ENCODE measurements around the gene LMAN2. TPM values are rescaled to one million over a fixed set of nuclear protein-coding genes. Genes with fewer than 3 reads are reported as not detected.
"Not testable (repeated sequence)": the region's sequence is repeated elsewhere in the genome, so short reads cannot be mapped to it uniquely, and the experiment has no call there.

The LMAN2 gene
- total RNA-seq, 1 donor from 2014 or later = 67.5 TPM

DNA sequence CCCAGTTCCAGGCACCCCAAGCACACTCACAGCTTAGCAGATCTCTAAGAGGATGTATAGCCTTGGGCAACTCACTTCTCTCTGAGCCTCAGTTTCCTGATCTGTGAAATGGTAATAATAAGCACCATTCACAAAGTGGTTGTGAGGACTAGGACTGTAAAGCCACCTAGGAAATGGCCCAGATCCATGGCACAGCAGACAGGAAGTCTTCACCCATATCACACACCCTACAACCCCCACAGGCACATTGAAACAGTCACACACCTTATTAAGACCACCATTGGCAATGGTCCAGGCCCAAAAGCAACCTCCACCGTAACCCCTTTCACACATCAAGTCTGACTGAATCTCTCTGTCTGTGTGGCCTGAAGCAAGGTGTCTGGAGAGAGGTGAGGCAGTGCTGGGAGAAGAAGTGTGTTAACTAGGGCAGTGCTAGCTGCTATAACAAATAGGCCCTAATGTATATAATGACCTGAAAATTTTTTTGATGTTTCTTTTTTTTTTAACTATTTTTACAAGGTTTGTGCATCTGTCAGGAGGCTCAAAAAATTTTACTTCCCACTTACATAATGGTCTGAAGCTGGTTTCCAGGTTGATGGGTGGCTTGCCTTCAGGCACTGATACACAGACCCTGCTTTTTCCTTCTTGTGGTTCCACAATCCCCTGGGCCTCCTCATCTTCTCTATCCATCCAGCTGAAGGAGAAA, 3.8 kb upstream of the LMAN2 start:
- no peak for DNase-seq (ENCODE audit: low spot score)
- intact Hi-C loops (cut with DNase I) = no loop called here

DNA sequence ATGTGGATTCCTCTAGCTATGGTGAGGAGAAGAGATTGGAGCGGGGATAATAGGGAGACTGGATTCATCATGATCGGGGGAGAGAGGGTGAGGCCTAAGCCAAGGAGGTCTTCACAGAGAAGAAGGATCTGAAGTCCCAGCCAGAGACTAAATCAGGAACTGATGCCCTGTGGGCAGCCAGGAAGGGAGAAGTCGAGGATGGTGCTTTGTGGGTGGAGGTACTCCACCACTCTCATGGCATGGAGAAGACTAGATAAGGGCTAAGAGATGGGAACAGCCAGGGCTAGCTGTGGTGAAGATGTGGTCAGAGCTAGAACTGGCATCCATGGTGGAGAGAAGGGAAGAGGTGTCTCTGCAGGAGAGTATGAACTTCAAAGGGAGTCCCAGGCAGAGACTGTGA, 3.2 kb upstream of the LMAN2 start:
- no peak for DNase-seq (ENCODE audit: low spot score)
- intact Hi-C loops (cut with DNase I) = no loop called here

DNA sequence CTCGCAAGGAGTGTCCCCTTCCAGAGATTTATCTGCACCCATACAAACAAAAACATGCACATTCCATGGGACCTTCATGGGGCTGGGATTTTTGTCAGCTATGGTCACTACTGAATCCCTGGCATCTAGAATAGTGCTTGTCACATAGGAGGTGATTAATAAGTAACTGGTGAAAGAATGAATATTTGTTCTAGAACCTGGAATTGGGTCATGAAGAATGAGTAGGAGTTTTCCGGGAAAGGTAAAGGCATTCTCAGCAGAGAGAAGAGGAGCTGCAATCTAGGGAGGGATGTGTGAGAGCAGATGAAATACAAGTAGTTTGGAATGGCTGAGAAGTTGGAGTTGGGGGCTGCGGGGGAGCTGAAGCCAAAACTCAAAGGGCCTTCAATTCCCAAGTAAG, 2.8 kb upstream of the LMAN2 start:
- intact Hi-C loops (cut with DNase I) = no loop called here
- DNase-seq (ENCODE audit: low spot score) = no peak

DNA sequence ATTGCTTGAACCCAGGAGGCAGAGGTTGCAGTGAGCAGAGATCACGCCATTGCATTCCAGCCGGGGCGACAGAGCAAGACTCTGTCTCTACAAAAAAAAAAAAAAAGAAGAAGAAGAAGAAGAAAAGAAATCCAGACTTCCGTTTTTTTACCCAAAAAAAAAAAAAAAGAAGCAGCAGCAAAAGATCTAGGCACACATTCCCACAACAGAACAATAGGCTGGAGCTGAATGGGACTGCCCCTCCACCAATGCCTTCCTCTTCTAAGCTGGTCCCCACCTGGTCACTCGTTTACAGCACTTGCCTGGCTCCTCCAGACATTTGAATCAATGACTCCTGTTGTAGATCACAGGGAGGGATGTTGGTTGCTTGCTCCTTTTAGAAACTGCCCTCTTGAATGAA, 1.6 kb upstream of the LMAN2 start:
- DNase-seq (ENCODE audit: low spot score) = no peak
- intact Hi-C loops (cut with DNase I) = no loop called here

DNA sequence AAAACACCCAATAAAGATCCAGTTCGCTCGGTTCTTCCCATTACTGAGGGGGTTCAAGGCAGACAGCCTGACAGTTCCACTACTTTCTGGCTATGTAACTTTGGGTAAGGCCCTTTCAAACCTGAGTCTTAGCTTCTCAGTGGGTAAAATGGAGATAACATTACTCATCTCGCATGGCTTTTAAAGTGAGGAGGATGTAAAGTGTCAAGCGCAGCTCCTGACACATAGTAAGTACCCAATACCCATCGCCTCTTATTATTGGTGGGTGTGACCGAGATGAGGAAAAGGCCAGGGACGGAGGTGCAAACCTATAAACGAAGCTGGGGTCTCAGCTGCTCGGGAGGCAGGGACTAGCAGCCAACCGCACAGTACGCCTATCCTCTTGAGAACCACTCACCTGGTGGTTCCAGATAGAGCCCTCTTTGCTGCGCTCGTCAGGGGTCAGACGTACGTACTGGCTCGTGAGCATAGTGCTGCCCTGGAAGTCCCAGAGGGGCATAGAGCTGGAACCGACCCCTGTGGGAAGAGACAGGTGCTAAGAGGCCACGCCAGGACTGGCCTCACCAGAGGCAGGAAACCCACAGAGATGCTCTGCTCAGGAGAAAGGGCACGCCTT, 584 bp downstream of the LMAN2 start:
- no peak for DNase-seq (ENCODE audit: low spot score)
- intact Hi-C loops (cut with DNase I) = no loop called here

DNA sequence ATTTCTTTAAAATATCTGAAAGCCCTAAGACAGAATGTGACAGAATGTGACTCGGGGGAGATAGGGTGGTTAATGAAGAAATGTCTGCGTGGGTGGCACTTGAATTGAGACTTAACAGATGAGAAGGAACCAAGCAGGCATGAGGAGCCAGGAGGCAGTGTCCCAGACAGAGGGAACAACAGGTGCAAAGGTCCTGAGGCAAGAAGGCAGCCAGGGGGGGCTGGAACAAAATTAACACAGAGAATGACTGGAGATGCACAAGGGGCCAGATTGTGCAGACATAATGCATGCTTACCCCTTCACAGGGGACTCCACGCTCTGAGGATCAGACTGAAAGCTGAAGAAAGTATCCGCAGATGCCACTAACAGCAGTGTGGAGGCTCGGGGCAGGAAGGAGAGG, 1.7 kb downstream of the LMAN2 start:
- DNase-seq (ENCODE audit: low spot score) = peak; percentile 41
- intact Hi-C loops (cut with DNase I) = no loop called here

DNA sequence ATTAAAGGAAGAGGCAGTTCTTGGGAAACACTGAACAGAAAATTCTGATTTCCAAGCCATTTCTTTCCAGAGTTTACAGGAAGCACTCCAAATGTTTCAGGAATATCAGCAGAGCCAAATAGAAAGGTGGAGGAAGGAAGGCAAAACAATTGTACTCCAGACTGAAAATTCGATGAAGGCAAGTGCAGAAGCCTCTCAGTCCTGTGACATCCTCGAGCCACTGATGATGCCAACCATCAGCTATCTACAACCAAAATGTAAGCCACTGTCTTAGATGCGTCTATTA, 2.2 kb downstream of the LMAN2 start:
- DNase-seq (ENCODE audit: low spot score) = no peak
- intact Hi-C loops (cut with DNase I) = no loop called here

DNA sequence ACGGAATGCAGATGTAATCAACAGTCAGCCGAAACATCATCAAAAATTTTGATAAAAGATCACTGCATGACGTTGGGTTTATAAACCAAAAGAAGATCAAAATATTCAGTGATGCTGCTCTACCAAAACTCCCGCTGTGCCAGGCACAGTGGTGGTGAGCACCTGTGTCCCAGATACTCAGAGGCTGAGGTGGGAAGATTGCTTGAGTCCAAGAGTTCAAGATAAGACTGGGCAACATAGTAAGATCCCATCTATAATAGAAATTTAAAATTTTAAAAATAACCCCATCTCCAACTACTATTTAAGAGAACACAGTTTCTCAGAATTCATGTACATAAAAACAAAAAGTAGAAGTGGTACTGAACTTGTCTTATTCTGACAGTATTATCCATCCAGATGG, 3.8 kb downstream of the LMAN2 start:
- intact Hi-C loops (cut with DNase I) = no loop called here

DNA sequence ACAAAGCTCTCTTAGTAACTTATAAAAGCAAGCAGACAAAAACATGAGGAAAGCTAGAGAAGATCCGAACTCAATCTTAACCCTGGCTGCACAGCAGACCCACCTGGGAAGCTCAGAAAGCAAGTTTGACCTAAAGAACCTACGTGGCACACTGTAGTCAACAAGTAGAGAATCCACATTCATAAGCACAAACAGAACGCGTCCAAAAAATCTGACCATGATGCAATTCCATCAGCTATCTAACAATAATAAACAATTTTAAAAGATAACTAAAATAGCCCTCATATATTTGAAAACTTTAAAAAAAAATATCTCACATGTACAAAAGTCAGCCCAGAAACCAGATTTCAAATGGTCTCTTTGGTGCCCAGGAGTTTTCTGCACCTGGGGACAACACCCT, 4.6 kb downstream of the LMAN2 start:
- DNase-seq (ENCODE audit: low spot score) = no peak
- intact Hi-C loops (cut with DNase I) = no loop called here

More for the DNA sequence above, 3.8 kb downstream of the LMAN2 start:
- no peak for DNase-seq (ENCODE audit: low spot score)

DNA sequence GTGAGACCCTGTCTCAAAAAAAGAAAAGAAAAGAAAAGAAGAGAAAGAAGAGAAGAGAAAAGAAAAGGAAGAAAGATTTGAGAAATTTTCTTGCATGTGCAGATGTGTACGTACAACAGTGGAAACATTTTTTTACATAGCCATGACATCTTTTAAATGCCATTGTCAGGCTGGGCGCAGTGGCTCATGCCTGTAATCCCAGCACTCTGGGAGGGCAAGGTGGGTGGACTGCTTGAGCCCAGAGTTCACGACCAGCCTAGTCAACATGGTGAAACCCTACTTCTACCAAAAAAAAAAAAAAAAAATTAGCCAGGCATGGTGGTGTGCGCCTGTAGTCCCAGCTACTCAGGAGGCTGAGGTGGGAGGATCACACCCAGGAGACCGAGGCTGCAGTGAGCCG, 6.6 kb downstream of the LMAN2 start:
- intact Hi-C loops (cut with DNase I) = no loop called here
- DNase-seq (ENCODE audit: low spot score) = no peak

DNA sequence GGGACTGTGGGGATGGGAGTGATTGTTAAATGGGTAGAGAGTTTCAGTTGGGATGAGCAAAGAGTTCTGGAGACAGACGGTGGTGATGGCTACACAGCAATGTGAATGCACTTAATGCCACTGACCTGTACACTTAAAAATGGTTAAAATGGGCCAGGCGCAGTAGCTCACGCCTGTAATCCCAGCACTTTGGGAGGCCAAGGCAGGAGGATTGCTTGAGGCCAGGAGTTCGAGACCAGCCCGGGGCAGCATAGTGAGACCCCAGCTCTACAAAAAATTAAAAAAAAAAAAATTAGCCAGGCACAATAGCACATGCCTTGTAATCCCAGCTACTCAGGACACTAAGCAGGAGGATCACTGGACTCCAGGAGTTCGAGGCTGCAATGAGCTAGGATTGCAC, 7.7 kb downstream of the LMAN2 start:
- intact Hi-C loops (cut with DNase I) = no loop called here
- DNase-seq (ENCODE audit: low spot score) = no peak

DNA sequence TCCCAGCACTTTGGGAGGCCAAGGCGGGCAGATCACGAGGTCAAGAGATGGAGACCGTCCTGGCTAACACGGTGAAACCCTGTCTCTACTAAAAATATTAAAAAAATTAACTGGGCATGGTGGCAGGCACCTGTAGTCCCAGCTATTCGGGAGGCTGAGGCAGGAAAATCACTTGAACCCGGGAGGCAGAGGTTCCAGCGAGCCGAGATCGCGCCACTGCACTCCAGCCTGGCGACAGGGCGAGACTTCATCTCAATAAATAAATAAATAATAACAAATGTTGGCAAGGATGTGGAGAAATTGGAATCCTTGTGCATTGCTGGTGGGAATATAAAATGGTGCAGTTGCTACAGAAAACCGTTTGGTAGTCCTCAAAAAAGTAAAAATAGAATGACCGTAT, 8.5 kb downstream of the LMAN2 start:
- intact Hi-C loops (cut with DNase I); DNase-seq (ENCODE audit: low spot score): not testable (repeated sequence)

DNA sequence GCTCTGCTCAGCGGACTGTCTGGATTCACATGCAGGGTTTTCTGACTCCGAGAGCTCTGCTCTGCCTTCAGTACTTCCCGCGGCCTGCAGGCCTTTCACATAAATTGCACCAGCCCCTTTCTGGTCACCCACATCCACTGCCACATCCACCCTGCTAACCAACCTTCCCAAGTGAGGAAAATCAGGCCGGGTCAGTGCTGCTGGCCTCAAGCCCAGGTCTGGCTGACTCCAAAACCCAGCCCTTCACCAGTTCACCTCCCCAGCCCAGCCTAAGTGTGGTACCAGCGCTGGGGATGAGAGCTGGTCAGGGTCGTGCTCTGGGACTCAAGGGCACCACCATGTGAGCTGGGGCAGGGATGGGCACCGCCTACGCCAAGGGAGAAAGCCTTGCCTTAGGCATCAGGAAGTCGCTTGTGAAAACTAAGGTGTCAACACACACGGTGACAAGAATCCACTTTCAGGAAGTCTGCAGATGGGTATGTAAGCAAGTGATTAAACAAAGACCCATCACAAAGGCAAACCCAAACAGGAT, 12.3 kb downstream of the LMAN2 start:
- peak; percentile 79 for DNase-seq (ENCODE audit: low spot score)
- intact Hi-C loops (cut with DNase I) = no loop called here

DNA sequence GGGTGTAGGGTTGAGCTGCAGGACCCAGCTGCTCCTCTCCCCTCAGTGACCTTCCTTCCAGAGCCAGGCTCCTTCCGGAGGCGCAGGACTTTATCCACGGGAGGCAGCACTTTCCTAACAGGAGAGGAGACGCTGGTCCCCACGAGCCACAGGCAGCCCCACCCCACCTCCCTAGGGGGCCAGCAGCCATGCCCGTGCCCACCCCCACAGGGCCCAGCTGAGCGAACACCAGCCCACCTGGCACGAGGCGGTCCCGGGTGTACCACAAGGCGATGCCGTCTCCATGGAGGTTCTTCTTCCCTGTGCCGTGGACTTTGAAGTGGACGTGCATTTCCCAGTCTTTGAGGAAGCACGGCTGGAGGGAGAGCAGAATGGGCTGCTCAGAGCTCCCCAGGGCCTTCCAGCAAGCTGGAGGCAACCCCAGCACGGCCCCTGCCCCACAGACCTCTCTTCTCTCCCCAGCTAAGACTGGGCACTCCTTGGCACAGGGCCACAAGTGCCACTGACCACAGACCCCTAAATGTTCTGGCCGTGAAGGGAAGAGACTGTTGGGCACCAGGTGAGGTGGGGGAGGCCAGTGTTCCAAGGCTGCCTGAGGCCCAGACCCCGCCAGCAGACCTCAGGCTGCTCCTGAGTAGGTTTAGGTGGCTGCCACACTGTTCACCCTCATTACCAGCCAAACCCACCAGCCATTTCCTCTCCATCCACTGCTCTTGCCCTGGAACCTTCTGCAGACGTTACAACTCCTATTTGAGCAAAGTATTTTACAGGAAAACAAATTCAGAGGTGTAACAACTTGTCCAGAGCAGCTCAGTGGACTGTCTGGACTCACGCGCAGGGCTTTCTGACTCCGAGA, 13.0 kb downstream of the LMAN2 start:
- peak; percentile 67 for DNase-seq (ENCODE audit: low spot score)
- intact Hi-C loops (cut with DNase I) = no loop called here

DNA sequence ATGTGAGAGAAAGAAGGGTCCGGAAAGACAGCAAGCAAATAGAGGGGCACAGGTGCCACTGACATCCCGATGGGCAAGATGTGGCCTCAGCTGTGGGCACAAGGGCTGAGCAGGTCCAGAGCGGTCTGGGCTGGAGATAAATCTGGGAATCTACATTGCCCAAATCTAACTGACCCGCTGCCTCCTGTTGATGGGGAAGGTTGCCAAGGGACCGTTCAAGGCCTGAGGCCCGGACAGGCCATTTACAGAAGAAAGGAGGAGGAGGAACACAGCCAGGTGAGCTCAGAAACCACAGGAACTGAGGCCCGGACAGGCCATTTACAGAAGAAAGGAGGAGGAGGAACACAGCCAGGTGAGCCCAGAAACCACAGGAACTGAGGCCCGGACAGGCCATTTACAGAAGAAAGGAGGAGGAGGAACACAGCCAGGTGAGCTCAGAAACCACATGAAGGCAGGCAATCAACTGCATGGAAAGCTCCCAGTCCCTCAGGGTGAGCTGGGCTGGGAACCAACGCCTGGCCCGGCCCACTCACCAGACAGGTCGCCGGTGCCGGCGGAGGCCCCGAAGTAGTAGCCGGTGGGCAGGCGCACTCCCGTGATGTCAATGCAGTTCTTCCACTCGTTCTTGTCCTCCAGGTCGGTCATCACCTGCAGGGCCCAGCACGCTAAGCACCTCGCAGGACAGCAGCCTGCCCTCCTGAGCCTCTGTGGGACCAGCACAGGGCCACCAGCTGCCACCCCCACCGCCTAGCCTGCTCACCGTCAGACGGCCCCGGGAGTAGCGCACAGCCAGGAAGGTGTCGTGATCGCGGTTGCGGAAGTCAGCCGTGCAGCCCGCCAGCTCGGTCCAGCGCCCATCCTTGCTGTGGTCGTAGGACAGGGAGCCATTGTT, 14.6 kb downstream of the LMAN2 start:
- peak; percentile 69 for DNase-seq (ENCODE audit: low spot score)

DNA sequence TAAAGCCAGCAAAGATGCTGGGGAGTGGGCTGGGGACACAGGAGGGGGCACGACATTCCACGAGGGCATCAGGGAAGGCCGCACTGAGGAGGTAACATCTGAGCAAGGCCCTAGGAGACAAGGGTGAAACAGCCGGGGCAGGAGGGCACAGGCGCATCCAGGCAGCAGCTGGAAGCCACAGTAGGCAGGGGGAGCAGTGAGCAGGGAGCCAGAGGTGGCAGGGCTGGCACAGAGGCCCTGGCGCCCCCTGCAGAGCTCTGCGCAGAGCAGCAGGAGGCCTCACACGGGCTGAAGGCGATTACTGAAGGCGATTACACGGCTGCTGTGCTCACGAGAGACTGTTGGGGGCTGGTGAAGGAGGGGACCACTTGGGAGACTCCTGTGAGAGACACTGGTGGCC, 15.4 kb downstream of the LMAN2 start:
- DNase-seq (ENCODE audit: low spot score) = peak; percentile 69

More for the DNA sequence above, 14.6 kb downstream of the LMAN2 start:
- intact Hi-C loops (cut with DNase I) = no loop called here

DNA sequence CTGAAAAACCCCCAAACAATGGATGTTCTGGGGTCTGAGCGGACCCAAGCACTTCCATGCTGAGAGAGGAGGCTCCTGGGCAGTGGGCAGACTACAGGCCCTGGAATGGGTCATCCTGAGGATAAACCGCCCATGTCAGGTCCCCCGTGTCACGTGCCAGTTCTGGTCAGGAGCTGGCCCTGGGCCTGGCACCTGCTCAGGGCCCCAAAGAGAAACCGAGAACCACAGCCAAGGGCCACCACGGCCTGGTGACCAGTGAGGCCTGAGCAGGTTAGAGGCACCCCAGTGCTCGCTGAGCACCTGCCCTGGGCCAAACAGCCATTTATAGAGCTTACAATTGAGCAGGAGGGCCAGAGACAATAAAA, 15.8 kb downstream of the LMAN2 start:
- intact Hi-C loops (cut with DNase I) = no loop called here
- peak; percentile 71 for DNase-seq (ENCODE audit: low spot score)

More for the DNA sequence above, 15.4 kb downstream of the LMAN2 start:
- intact Hi-C loops (cut with DNase I) = no loop called here

DNA sequence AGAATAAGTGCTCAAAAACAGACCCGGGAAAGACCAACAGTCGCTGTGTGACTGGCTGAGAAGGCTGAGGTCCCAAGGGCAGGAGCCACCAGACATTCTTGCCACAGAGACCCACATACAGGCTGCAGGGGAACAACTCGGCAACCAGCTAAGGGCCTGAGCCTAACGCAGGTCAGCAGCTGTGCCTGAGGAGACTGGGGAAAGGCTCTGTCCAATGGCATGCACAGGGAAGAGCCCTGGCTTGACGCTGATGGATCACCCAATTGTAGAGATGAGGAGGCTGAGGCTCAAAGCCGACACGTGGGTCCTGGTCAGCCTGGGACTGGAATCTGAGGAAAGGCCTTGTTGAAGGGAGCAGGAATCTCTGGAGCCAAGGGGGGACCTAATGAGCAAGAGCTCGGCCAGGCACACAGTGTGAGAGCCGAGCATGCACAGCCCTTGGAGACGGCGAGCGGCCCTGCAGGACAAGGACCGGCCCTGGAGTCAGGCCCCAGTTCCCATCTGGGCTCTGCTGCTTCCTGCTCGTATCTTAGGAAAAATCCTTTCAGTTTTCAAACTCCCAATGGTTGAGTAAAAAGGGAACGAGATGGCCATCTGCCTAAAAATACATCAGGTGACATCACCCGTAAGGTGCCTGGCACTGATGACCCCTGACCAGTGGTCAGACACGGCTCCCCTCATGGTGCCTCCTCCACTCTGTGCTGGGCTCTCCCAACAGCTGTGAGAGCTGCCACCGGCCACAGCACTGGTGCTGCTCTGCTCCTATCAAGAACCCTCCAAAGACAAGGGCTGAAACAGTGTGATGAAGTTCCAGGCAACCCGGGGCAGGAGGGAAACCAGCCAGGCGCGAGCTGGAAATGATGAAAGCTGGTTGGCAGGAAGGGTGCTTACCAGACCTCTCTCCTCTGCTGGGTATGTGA, 16.4 kb downstream of the LMAN2 start:
- DNase-seq (ENCODE audit: low spot score) = peak; percentile 76
- intact Hi-C loops (cut with DNase I) = no loop called here

DNA sequence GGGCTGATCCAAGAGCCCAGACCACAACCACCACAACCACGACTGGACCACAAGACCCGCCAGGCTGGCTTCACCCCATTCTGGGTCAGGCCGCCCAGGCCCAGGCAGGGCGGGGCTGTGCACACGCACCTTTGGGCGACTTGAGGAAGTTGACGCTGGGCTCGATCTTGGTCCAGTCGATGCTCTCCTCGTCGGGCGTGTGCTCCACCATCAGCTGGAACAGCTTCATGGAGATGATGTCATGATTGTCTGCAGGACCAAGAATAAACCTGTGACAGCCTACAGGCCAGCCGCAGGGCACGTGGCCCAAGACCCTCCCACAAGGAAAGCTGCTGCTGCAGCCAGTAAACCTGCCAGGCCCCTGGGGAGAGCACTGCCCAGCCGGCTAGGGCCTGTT, 17.3 kb downstream of the LMAN2 start:
- peak; percentile 75 for DNase-seq (ENCODE audit: low spot score)
- intact Hi-C loops (cut with DNase I) = no loop called here

Data from cardiac septum (tissue), 1 donor.